Muscle of leg (tissue), 11 donors: ENCODE measurements around the gene PTPN22. TPM values are rescaled to one million over a fixed set of nuclear protein-coding genes. Genes with fewer than 3 reads are reported as not detected.

Source experiments
- DNase-seq: peaks from one replicate; pipeline ENCODE4 v3.0.0; 2013
- H3K27ac ChIP-seq: one replicate; pipeline ENCODE4 v1.5.1; 2013; ENCODE audit warnings: mild to moderate bottlenecking, low read length, control low read depth
- H3K27me3 ChIP-seq: one replicate; pipeline ENCODE4 v1.6.1; 2013; ENCODE audit warnings: low read length; ENCODE audit not compliant: control insufficient read depth, insufficient read depth
- H3K36me3 ChIP-seq: one replicate; pipeline ENCODE4 v1.6.1; 2013; ENCODE audit warnings: low read length; ENCODE audit not compliant: control insufficient read depth, insufficient read depth
- H3K4me1 ChIP-seq: one replicate; pipeline ENCODE4 v1.6.1; 2013; ENCODE audit warnings: low read length; ENCODE audit not compliant: control insufficient read depth, insufficient read depth
- H3K4me3 ChIP-seq: one replicate; pipeline ENCODE4 v1.5.1; 2013; ENCODE audit warnings: low read length, control low read depth
- H3K9me3 ChIP-seq: replicated peaks from 2 replicates; pipeline ENCODE4 v1.6.1; 2013; ENCODE audit warnings: low read depth, low read length; ENCODE audit not compliant: control insufficient read depth
- WGBS: methylation state at CpG from one replicate; pipeline ENCODE4 v1.1.5; 2013; ENCODE audit warnings: missing lambda C conversion rate; ENCODE audit not compliant: insufficient coverage; 5-methylcytosine and 5-hydroxymethylcytosine counted together
- polyA plus RNA-seq, 8 donors: library from polyadenylated mRNA; unstranded; fragments of 120-200 nt; gene quantifications; one replicate each; pipeline versions ENCODE4 v1.2.1 to v1.2.3, GENCODE V29; 2013; ENCODE audit warnings: inconsistent platforms in 1 of 8, low replicate concordance in 1 of 8; ENCODE audit not compliant: insufficient read length in 8 of 8, insufficient read depth in 1 of 8
- total RNA-seq: library from RNA; stranded (reverse); fragments of 120-200 nt; gene quantifications from one replicate; pipeline ENCODE4 v1.2.4, GENCODE V29; 2013

The PTPN22 gene
- total and polyA plus RNA-seq, 9 donors: 0.20 to 0.65 (median 0.37) TPM

DNA sequence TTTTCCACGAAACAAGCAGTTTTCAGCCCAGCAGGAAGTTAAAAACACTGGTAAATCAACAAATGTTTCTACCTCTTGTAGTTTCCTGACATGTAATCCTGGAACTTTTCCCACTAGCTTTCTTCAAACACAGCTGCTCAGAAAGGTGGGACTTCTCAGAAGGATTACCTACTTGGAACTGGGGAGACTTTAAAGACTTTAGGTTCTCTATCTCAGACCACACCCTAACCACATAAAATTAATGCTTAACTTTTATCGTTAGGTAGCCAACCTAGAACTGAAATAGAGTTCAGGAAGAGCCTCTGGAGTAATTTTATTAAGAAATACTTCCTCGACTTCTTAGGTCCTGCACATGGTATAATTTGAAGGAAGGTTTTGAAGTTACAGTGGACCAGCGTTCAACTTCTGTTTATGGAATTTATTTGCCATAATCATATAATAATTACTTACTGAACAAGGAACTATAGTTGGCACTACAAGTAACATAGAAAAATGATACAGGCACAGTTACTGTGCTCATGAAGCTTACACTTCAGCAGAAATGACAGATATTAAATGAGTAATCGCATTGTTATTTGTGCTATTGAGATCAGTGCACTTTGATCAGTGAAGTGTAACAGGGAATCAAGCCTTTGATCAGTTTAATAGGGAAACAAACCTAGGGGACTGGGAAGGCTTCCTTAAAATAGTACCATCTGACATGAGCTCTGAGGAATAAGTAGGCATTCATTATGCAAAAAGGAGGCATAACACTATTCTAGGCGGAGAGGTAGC, 16.1 kb upstream of the PTPN22 start, which contains the start of gene BCL2L15:
Gene BCL2L15 (minus strand): TSS at position 180 of the 774 bp plus-strand sequence. CDS start 206 bp downstream, outside the sequence.
- 92% methylated on average over 2 of the region's 6 CpGs for WGBS

GRCh38 chr1:113886417-113887401, 15.2 kb upstream of the PTPN22 start:
- WGBS: 88% methylated on average over 6 of the region's 17 CpGs

More for the DNA sequence above, 16.1 kb upstream of the PTPN22 start, which contains the start of gene BCL2L15:
- no peak within 1 kb of the TSS for H3K4me3 ChIP-seq
- no peak for DNase-seq
- H3K27ac ChIP-seq: no peak within 1 kb of the TSS
- no peaks in the 10 kb centered on the region for H3K27me3 ChIP-seq
- no peaks in the 10 kb centered on the region for H3K36me3 ChIP-seq
- H3K4me1 ChIP-seq: no peaks in the 10 kb centered on the region
- no peaks in the 10 kb centered on the region for H3K9me3 ChIP-seq

DNA sequence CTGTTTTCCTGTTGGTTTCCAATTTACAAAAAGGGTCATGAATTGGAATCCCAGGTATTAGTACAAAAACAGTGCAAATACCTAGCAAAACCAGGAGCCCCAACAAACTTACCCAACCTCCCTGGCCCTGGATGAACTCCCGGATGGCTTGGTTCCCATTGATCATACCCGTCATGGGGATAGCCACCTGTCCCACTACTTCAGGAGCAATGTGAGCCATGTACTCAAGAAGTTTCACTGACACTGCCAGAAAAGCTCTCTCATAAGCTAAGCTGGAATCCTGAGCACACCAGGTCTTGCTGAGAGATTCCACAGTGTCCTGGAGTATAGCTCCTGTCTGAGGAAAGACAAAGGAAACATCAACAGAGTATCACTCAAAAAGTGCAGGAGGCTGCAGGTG, 10.1 kb upstream of the PTPN22 start:
- H3K27ac ChIP-seq: no peak overlapping the region
- H3K4me3 ChIP-seq: no peak overlapping the region
- H3K27me3 ChIP-seq: no peaks in the 10 kb centered on the region
- DNase-seq: no peak
- no peaks in the 10 kb centered on the region for H3K36me3 ChIP-seq
- WGBS: 79% methylated on average over 2 of the region's 2 CpGs
- no peaks in the 10 kb centered on the region for H3K4me1 ChIP-seq
- H3K9me3 ChIP-seq: no peaks in the 10 kb centered on the region

More at GRCh38 chr1:113886417-113887401, 15.2 kb upstream of the PTPN22 start:
- no peak for DNase-seq
- no peaks in the 10 kb centered on the region for H3K36me3 ChIP-seq
- H3K27me3 ChIP-seq: no peaks in the 10 kb centered on the region
- H3K27ac ChIP-seq: no peak overlapping the region
- no peaks in the 10 kb centered on the region for H3K4me1 ChIP-seq
- no peaks in the 10 kb centered on the region for H3K9me3 ChIP-seq
- H3K4me3 ChIP-seq: no peak overlapping the region

GRCh38 chr1:113879739-113880038, 8.2 kb upstream of the PTPN22 start:
- no peaks in the 10 kb centered on the region for H3K27me3 ChIP-seq
- 100% methylated on average over 1 of the region's 4 CpGs for WGBS

DNA sequence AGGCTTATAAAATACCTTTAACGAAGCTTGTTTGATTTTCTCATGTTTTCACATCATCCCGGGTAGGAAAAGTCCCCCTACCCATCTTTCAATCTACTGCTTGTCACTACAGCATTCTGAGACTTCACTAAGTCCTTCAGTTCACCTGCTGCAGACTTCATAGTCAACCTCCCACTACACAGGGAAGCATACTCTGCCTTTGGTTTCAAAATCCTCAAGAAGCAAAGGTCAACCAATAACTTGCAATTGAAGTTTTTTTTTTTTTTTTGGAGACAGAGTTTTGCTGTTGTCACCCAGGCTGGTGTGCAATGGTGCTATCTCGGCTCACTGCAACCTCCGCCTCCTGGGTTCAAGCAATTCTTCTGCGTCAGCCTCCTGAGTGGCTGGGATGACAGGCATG, 4.7 kb upstream of the PTPN22 start:
- 87% methylated on average over 3 of the region's 5 CpGs for WGBS
- Histone ChIP-seq H3K9me3 (no peaks in the 10 kb centered on the region), H3K27ac (no peak overlapping the region), H3K4me1 (no peaks in the 10 kb centered on the region), H3K27me3 (no peaks in the 10 kb centered on the region), H3K36me3 (no peaks in the 10 kb centered on the region), H3K4me3 (no peak overlapping the region)
- no peak for DNase-seq

More at GRCh38 chr1:113879739-113880038, 8.2 kb upstream of the PTPN22 start:
- no peak overlapping the region for H3K27ac ChIP-seq
- no peaks in the 10 kb centered on the region for H3K4me1 ChIP-seq
- H3K36me3 ChIP-seq: no peaks in the 10 kb centered on the region
- no peak for DNase-seq
- H3K4me3 ChIP-seq: no peak overlapping the region
- no peaks in the 10 kb centered on the region for H3K9me3 ChIP-seq

- no CpG with 5 or more reads among the region's 2 CpGs for WGBS
- Histone ChIP-seq H3K36me3 (no peaks in the 10 kb centered on the region), H3K27me3 (no peaks in the 10 kb centered on the region), H3K4me1 (no peaks in the 10 kb centered on the region), H3K4me3 (no peak overlapping the region), H3K9me3 (no peaks in the 10 kb centered on the region), H3K27ac (no peak overlapping the region)
- DNase-seq: no peak
These were observed 4.2 kb upstream of the PTPN22 start for GRCh38 chr1:113875714-113876113.

DNA sequence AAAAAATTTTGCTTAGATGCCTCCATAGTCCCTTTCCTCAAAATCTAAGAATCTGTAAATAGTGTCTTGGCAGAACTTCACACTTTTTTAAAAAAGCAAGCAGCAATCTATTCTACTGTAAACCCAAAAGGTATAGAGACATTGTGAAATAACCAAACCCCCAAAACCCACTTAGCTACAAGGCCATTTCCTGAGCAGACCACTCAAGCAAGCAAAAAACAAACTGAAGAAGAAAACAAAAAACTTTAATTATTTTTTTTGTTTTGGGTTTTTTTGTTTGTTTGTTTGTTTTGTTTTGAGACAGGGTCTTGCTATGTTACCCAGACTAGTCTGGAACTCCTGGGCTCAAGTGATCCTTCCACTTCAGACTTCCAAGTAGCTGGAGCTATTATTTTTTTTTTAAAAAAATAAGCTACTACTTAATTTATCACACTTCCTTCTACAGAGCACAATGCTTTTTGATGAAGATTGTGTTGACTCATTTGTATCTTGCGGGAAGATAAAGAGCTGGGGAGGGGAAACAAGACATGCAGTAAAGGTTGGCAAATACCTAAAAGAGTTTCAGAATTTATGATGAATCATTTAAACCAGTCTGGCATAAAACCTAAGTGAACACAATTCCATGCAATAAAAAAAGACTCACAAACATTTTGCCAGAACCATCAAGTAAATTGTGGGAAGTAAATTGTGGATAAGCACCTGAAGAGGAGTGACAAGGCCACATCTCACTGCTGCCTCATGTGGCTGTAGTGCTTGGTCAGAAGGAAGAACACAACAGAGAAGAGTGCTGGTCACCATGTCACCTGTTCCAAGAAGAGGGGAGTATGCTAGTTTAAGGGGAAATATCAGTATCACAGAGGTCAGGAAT, 2.7 kb upstream of the PTPN22 start:
- WGBS: no CpG with 5 or more reads among the region's 1 CpG
- Histone ChIP-seq H3K27me3 (no peaks in the 10 kb centered on the region), H3K4me1 (no peaks in the 10 kb centered on the region), H3K27ac (no peak overlapping the region), H3K4me3 (no peak overlapping the region), H3K9me3 (no peaks in the 10 kb centered on the region), H3K36me3 (no peaks in the 10 kb centered on the region)
- DNase-seq: no peak

GRCh38 chr1:113872219-113872935, 865 bp upstream of the PTPN22 start:
- no peak overlapping the region for H3K27ac ChIP-seq

DNA sequence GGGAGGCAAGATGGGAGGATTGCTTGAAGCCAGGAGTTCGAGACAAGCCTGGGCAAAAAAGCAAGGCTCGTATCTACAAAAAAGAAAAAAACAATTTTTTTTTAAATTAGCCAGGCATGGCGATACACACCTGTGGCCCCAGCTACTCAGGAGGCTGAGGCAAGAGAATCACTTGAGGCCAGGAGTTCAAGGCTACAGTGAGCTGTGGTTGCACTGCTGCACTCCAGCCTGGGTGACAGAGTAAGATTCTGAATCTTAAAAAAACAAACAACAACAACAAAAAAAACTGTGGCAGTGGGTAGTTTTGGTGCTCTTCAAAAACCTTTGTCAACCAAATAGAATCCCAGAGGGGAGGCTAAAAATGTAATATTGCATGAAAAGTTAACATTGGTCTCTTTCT, 734 bp downstream of the PTPN22 start:
- H3K27ac ChIP-seq: no peak overlapping the region
- no peak for DNase-seq
- 100% methylated on average over 1 of the region's 3 CpGs for WGBS
- no peaks in the 10 kb centered on the region for H3K4me1 ChIP-seq
- H3K4me3 ChIP-seq: no peak overlapping the region
- H3K36me3 ChIP-seq: no peaks in the 10 kb centered on the region
- no peaks in the 10 kb centered on the region for H3K9me3 ChIP-seq
- no peaks in the 10 kb centered on the region for H3K27me3 ChIP-seq

More at GRCh38 chr1:113872219-113872935, 865 bp upstream of the PTPN22 start:
- DNase-seq: no peak
- Histone ChIP-seq H3K4me3 (no peak overlapping the region), H3K27me3 (no peaks in the 10 kb centered on the region), H3K36me3 (no peaks in the 10 kb centered on the region), H3K4me1 (no peaks in the 10 kb centered on the region), H3K9me3 (no peaks in the 10 kb centered on the region)
